ENCODE measurements around the gene KRCC1.
"Not testable (repeated sequence)": the region's sequence is repeated elsewhere in the genome, so short reads cannot be mapped to it uniquely, and the experiment has no call there.

KRCC1 gene

GRCh38 chr2:88051792-88052191, 3.8 kb downstream of the KRCC1 start:
- Histone ChIP-seq H4K20me1 (ENCODE audit: low read depth, low read length) (no peaks in the 10 kb centered on the region), H3K27me3 (ENCODE audit: low read length) (no peaks in the 10 kb centered on the region), H3F3A (ENCODE audit: insufficient read depth) (peaks cover 29% of the 10 kb centered on the region; the same call in 1 of the 2 replicates), H3K4me2 (ENCODE audit: low read depth, low read length, poor library complexity, severe bottlenecking) (no peak overlapping the region), H3K79me2 (ENCODE audit: insufficient read depth, low read length) (peaks cover 50% of the 10 kb centered on the region), H3K4me3 (ENCODE audit: insufficient read depth, low read length, poor library complexity, severe bottlenecking) (no peak overlapping the region), H3K36me3 (ENCODE audit: low read length) (peaks cover 8% of the 10 kb centered on the region; the same call in 1 of the 2 replicates), H3K9ac (ENCODE audit: low read length) (no peak overlapping the region), H2AFZ (ENCODE audit: low read depth, low read length, severe bottlenecking) (no peak overlapping the region), H3K27ac (ENCODE audit: low read depth, low read length) (no peak overlapping the region), H3K9me3 (ENCODE audit: insufficient read depth, low read length) (no peaks in the 10 kb centered on the region), H3K9me2 (replicated peaks; ENCODE audit: insufficient read depth, low read length) (no peaks in the 10 kb centered on the region)
- no peak for TF ChIP-seq EZH2phosphoT487 (conservative IDR thresholded peaks at IDR 0.05; ENCODE audit: low read length)
- TF ChIP-seq, protein P1, sequence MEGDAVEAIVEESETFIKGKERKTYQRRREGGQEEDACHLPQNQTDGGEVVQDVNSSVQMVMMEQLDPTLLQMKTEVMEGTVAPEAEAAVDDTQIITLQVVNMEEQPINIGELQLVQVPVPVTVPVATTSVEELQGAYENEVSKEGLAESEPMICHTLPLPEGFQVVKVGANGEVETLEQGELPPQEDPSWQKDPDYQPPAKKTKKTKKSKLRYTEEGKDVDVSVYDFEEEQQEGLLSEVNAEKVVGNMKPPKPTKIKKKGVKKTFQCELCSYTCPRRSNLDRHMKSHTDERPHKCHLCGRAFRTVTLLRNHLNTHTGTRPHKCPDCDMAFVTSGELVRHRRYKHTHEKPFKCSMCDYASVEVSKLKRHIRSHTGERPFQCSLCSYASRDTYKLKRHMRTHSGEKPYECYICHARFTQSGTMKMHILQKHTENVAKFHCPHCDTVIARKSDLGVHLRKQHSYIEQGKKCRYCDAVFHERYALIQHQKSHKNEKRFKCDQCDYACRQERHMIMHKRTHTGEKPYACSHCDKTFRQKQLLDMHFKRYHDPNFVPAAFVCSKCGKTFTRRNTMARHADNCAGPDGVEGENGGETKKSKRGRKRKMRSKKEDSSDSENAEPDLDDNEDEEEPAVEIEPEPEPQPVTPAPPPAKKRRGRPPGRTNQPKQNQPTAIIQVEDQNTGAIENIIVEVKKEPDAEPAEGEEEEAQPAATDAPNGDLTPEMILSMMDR (IDR thresholded peaks at IDR 0.05; ENCODE audit: insufficient read depth, low read length, poor library complexity, severe bottlenecking), result no peak

DNA sequence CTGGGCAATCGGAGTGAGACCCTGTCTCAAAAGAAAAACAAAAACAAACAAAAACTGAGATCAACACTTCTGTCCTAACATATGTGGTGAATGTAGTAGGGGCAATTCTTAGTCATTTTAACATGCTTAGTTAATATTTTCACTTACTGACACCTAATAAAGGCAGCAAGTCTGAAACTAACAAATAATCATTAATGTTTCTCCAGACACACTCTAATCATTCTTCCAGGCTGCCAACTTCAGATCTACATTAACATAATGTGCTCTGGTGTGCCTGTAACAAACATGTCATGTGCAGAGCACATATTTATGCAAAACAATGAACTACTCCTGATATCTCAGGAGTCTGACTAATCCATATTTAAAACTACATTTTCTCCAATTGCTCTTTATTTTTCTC, 6.0 kb downstream of the KRCC1 start:
- Histone ChIP-seq H4K20me1 (ENCODE audit: low read depth, low read length) (no peaks in the 10 kb centered on the region), H3K9ac (ENCODE audit: low read length) (no peak overlapping the region), H3K4me2 (ENCODE audit: low read depth, low read length, poor library complexity, severe bottlenecking) (no peak overlapping the region), H3K4me3 (ENCODE audit: insufficient read depth, low read length, poor library complexity, severe bottlenecking) (no peak overlapping the region), H3K9me2 (replicated peaks; ENCODE audit: insufficient read depth, low read length) (no peaks in the 10 kb centered on the region), H3K36me3 (ENCODE audit: low read length) (peaks cover 8% of the 10 kb centered on the region; the same call in 1 of the 2 replicates), H3K79me2 (ENCODE audit: insufficient read depth, low read length) (peaks cover 51% of the 10 kb centered on the region), H3K9me3 (ENCODE audit: insufficient read depth, low read length) (no peaks in the 10 kb centered on the region), H3K27me3 (ENCODE audit: low read length) (no peaks in the 10 kb centered on the region), H3F3A (ENCODE audit: insufficient read depth) (peaks cover 29% of the 10 kb centered on the region; the same call in 1 of the 2 replicates), H2AFZ (ENCODE audit: low read depth, low read length, severe bottlenecking) (no peak overlapping the region), H3K27ac (ENCODE audit: low read depth, low read length) (no peak overlapping the region)
- TF ChIP-seq, protein P1 (IDR thresholded peaks at IDR 0.05; ENCODE audit: insufficient read depth, low read length, poor library complexity, severe bottlenecking), result no peak
- no peak for TF ChIP-seq EZH2phosphoT487 (conservative IDR thresholded peaks at IDR 0.05; ENCODE audit: low read length)

DNA sequence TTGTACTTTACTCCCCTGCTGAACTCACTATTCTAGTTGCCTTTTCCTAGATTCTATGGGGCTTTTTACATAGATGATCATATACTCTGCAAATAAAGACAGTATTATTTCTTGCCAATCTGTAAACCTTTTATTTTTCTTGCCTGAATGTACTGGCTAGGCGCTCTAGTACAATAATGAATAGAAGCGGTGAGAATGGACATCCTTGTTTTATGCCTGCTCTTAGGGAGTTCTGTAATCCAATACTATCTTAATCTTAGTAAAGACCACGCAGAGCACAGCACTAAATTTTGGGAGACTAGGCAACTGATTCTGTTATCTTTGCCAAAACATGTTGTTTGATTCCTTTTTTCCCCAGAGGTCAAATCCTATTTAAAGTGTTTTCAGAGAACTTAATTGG, 7.0 kb downstream of the KRCC1 start:
- H3K27ac ChIP-seq (ENCODE audit: low read depth, low read length), result no peak overlapping the region
- H3K79me2 ChIP-seq (ENCODE audit: insufficient read depth, low read length), result peaks cover 43% of the 10 kb centered on the region

DNA sequence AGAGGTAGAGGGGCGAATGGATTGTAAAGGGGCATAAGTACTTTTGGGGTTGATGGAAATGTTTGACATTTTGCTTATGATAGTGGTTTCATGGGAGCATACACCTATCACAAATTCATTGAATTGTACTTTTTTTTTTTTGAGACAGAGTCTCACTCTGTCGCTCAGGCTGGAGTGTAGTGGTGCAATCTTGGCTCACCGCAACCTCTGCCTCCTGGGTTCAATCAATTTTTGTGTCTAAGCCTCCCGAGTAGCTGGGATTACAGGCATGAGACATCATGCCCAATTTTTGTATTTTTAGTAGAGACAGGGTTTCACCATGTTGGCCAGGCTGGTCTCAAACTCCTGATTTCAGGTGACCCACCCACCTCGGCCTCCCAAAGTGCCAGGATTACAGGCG, 10.0 kb downstream of the KRCC1 start:
- not testable (repeated sequence) for H3K27ac ChIP-seq (ENCODE audit: low read depth, low read length); H3K27me3 ChIP-seq (ENCODE audit: low read length); H3K9me3 ChIP-seq (ENCODE audit: insufficient read depth, low read length); H2AFZ ChIP-seq (ENCODE audit: low read depth, low read length, severe bottlenecking); H3K9ac ChIP-seq (ENCODE audit: low read length); H3K36me3 ChIP-seq (ENCODE audit: low read length); H3K4me3 ChIP-seq (ENCODE audit: insufficient read depth, low read length, poor library complexity, severe bottlenecking); H3K4me2 ChIP-seq (ENCODE audit: low read depth, low read length, poor library complexity, severe bottlenecking); H3K9me2 ChIP-seq (replicated peaks; ENCODE audit: insufficient read depth, low read length); H3F3A ChIP-seq (ENCODE audit: insufficient read depth); H4K20me1 ChIP-seq (ENCODE audit: low read depth, low read length)
- H3K79me2 ChIP-seq (ENCODE audit: insufficient read depth, low read length), result 0 out of 2 replicates have a peak, but pooled peaks cover 17% of the 10 kb centered on the region

More for the DNA sequence above, 7.0 kb downstream of the KRCC1 start:
- no peak overlapping the region for H2AFZ ChIP-seq (ENCODE audit: low read depth, low read length, severe bottlenecking)
- H3K9ac ChIP-seq (ENCODE audit: low read length), result no peak overlapping the region
- no peaks in the 10 kb centered on the region for H3K9me2 ChIP-seq (replicated peaks; ENCODE audit: insufficient read depth, low read length)
- H3K27me3 ChIP-seq (ENCODE audit: low read length), result no peaks in the 10 kb centered on the region
- TF ChIP-seq EZH2phosphoT487 (conservative IDR thresholded peaks at IDR 0.05; ENCODE audit: low read length), result no peak
- TF ChIP-seq, protein P1 (IDR thresholded peaks at IDR 0.05; ENCODE audit: insufficient read depth, low read length, poor library complexity, severe bottlenecking), result no peak
- H3K36me3 ChIP-seq (ENCODE audit: low read length), result peaks cover 8% of the 10 kb centered on the region; the same call in 1 of the 2 replicates
- H3K9me3 ChIP-seq (ENCODE audit: insufficient read depth, low read length), result no peaks in the 10 kb centered on the region
- H4K20me1 ChIP-seq (ENCODE audit: low read depth, low read length), result no peaks in the 10 kb centered on the region
- H3K4me2 ChIP-seq (ENCODE audit: low read depth, low read length, poor library complexity, severe bottlenecking), result no peak overlapping the region
- peaks cover 19% of the 10 kb centered on the region; the same call in 1 of the 2 replicates for H3F3A ChIP-seq (ENCODE audit: insufficient read depth)
- no peak overlapping the region for H3K4me3 ChIP-seq (ENCODE audit: insufficient read depth, low read length, poor library complexity, severe bottlenecking)

All from SU-DHL-6 (cell line).